ENCODE measurements around the gene CBFA2T2.

DNA sequence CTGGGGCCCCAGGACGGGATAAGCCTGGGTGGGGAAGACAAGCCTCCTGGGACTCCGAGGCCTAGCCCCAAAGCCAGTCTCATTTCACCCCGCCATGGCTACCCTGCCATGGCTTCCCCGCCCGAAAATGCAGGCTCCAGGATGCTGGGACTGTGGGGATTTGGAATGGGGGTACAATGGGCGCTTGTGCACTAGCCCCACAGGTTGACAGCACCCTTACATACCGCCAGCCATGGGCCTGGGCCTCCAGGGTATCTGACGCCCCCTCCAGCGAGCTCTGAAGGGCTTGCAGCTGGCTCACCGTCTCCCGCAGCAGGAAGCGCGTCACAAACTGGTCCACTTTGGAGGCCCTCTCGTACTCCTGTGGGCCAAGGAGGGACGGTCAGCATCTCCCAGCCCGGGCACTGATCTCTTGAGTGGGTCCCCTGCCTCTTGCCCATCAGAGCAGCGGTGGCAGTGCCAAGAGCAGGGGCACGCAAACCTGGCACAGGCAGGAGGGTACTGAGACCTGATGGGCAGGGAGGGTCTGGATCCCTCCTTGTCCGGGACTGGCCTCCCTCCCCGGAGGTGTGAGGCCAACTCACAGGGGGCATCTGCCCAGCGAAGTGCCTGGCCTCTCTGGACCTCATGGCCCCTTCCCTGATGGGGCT is 170.3 kb downstream of the CBFA2T2 start:
- TF ChIP-seq YY1 (IDR thresholded peaks at IDR 0.05; ENCODE audit: insufficient read depth, insufficient read length) (no peak), ZNF274 (IDR thresholded peaks at IDR 0.05; ENCODE audit: low read depth, low read length) (no peak)

All from NT2/D1 (cell line).